HUES64 (cell line): Measurements from ENCODE around the gene NACAD.

Source experiments
- H3K27ac ChIP-seq: 2 replicates; pipeline ENCODE4 v1.7.0; 2013; ENCODE audit warnings: low read depth, low read length, inconsistent platforms
- H3K27me3 ChIP-seq: 2 replicates; pipeline ENCODE4 v1.6.1; 2013; ENCODE audit warnings: mild to moderate bottlenecking, low read length; ENCODE audit not compliant: insufficient read depth
- H3K36me3 ChIP-seq: 2 replicates; pipeline ENCODE4 v1.6.1; 2013; ENCODE audit warnings: mild to moderate bottlenecking, low read length; ENCODE audit not compliant: insufficient read depth
- H3K4me1 ChIP-seq: 2 replicates; pipeline ENCODE4 v1.6.1; 2013; ENCODE audit warnings: mild to moderate bottlenecking, low read length, moderate library complexity; ENCODE audit not compliant: insufficient read depth
- H3K4me3 ChIP-seq: 2 replicates; pipeline ENCODE4 v1.5.1; 2013; ENCODE audit warnings: mild to moderate bottlenecking, low read length, moderate library complexity
- H3K9ac ChIP-seq: 2 replicates; pipeline ENCODE4 v1.6.1; 2013; ENCODE audit warnings: mild to moderate bottlenecking, low read depth, low read length
- H3K9me3 ChIP-seq: 2 replicates; pipeline ENCODE4 v1.6.1; 2013; ENCODE audit warnings: low read depth, low read length; ENCODE audit not compliant: insufficient read depth
- WGBS: fragments of 150-250, 120-280 bp; methylation state at CpG from one replicate; pipeline ENCODE4 v1.1.7; 2013; ENCODE audit warnings: missing lambda C conversion rate; 5-methylcytosine and 5-hydroxymethylcytosine counted together

The NACAD gene

GRCh38 chr7:45057878-45058277 is 30.9 kb downstream of the NACAD start:
- Histone ChIP-seq H3K4me1 (no peaks in the 10 kb centered on the region), H3K4me3 (no peak overlapping the region), H3K9me3 (no peaks in the 10 kb centered on the region), H3K27me3 (no peaks in the 10 kb centered on the region), H3K36me3 (no peaks in the 10 kb centered on the region), H3K27ac (no peak overlapping the region), H3K9ac (no peak overlapping the region)
- WGBS, result 92% methylated on average over 5 of the region's 5 CpGs

DNA sequence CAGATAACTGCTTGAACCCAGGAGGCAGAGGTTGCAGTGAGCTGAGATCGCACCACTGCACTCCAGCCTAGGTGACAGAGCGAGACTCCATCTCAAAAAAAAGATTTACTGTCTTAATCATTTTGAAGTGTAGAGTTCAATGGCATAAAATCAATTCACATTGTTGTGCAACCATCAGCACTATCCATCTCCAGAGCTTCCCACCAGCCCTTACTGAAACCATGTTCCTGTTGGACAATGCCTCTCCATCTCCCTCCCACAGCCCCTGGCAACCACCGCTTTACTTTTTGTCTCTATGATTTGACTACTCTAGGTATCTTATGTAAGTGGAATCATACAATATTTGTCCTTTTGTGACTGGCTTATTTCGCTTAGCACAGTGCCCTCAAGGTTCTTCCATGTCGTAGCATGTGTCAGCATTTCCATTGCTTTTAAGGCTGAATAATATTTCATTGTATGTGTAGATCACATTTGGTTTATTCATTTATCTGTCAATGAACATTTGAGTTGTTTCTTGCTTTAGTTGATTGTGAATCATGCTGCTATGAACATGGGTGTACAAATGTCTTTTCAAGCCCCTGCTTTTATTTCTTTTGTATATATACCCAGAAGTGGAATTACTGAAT is 33.1 kb downstream of the NACAD start:
- Histone ChIP-seq H3K27me3 (no peaks in the 10 kb centered on the region), H3K27ac (no peak overlapping the region), H3K9me3 (no peaks in the 10 kb centered on the region), H3K4me1 (no peaks in the 10 kb centered on the region), H3K9ac (no peak overlapping the region), H3K4me3 (no peak overlapping the region), H3K36me3 (no peaks in the 10 kb centered on the region)
- 96% methylated on average over 5 of the region's 5 CpGs for WGBS

- no peak overlapping the region for H3K27ac ChIP-seq
- no peak overlapping the region for H3K9ac ChIP-seq
- no peaks in the 10 kb centered on the region for H3K9me3 ChIP-seq
- no peaks in the 10 kb centered on the region for H3K27me3 ChIP-seq
- no peak overlapping the region for H3K4me3 ChIP-seq
- no peaks in the 10 kb centered on the region for H3K4me1 ChIP-seq
- 97% methylated on average over 5 of the region's 5 CpGs for WGBS
- H3K36me3 ChIP-seq, result no peaks in the 10 kb centered on the region
Measured at GRCh38 chr7:45055016-45055415, 33.8 kb downstream of the NACAD start.

GRCh38 chr7:45054442-45054841 is 34.3 kb downstream of the NACAD start:
- no peak overlapping the region for H3K27ac ChIP-seq
- H3K4me3 ChIP-seq, result no peak overlapping the region
- WGBS, result 98% methylated on average over 3 of the region's 3 CpGs
- no peaks in the 10 kb centered on the region for H3K4me1 ChIP-seq
- H3K9me3 ChIP-seq, result no peaks in the 10 kb centered on the region
- no peak overlapping the region for H3K9ac ChIP-seq
- H3K36me3 ChIP-seq, result peaks cover under 1% of the 10 kb centered on the region
- H3K27me3 ChIP-seq, result no peaks in the 10 kb centered on the region

- H3K27ac ChIP-seq, result no peak overlapping the region
- WGBS, result 88% methylated on average over 5 of the region's 5 CpGs
- H3K4me3 ChIP-seq, result no peak overlapping the region
- no peaks in the 10 kb centered on the region for H3K27me3 ChIP-seq
- peaks cover 5% of the 10 kb centered on the region for H3K36me3 ChIP-seq
- no peak overlapping the region for H3K9ac ChIP-seq
- no peaks in the 10 kb centered on the region for H3K4me1 ChIP-seq
- no peaks in the 10 kb centered on the region for H3K9me3 ChIP-seq
Measured at GRCh38 chr7:45053941-45054340, 34.8 kb downstream of the NACAD start.

DNA sequence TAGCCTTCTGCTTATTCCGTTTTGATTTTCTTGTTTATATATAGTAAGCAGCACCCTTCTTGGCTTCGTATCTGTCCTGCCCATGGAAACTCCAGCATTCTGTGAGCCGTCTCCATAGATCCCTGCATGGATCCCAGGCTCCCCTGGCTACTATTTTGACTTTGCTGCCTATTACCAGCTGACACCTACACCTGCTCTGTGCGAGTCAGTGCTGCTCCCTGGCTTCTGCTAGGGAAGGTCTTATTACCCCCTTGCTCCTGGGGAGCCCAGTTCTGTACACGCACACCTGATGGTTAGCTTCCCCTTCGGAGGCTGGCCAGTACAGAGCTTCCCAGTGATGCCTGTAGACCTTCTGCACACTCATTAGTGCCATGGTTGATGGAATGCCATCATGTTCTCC is 35.4 kb downstream of the NACAD start:
- Histone ChIP-seq H3K4me1 (no peaks in the 10 kb centered on the region), H3K36me3 (peaks cover 5% of the 10 kb centered on the region), H3K27me3 (no peaks in the 10 kb centered on the region), H3K9ac (no peak overlapping the region), H3K9me3 (no peaks in the 10 kb centered on the region), H3K27ac (no peak overlapping the region), H3K4me3 (no peak overlapping the region)
- WGBS, result 94% methylated on average over 6 of the region's 6 CpGs

DNA sequence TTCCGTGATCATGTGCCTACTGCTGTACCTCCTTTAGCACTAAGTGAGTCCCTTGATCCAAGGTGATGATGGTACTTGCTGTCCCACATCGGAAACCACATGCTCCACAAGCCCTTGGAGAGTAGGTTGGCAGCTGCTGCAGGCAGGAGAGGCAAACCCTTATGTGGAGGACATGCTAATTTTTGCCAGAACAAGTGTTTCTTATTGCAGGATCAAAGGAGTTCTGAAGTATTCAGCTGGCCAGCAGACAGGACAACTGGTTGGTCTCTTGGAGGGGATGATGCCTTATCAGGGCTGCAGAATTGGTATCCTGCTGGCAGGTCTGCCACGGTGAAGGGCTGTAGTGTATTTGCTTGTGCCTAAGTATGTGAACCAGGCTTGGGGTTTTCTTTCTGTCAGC is 36.8 kb downstream of the NACAD start:
- 72% methylated on average over 3 of the region's 3 CpGs for WGBS
- no peaks in the 10 kb centered on the region for H3K9me3 ChIP-seq
- H3K36me3 ChIP-seq, result peaks cover 15% of the 10 kb centered on the region
- H3K9ac ChIP-seq, result no peak overlapping the region
- H3K27me3 ChIP-seq, result no peaks in the 10 kb centered on the region
- H3K4me3 ChIP-seq, result no peak overlapping the region
- H3K27ac ChIP-seq, result no peak overlapping the region
- no peaks in the 10 kb centered on the region for H3K4me1 ChIP-seq

- Histone ChIP-seq H3K9ac (no peak overlapping the region), H3K27ac (no peak overlapping the region), H3K36me3 (peaks cover 25% of the 10 kb centered on the region), H3K9me3 (no peaks in the 10 kb centered on the region), H3K27me3 (no peaks in the 10 kb centered on the region), H3K4me3 (no peak overlapping the region), H3K4me1 (no peaks in the 10 kb centered on the region)
- 61% methylated on average over 2 of the region's 2 CpGs for WGBS
Measured at GRCh38 chr7:45050198-45050597, 38.6 kb downstream of the NACAD start.

- H3K9ac ChIP-seq, result no peak overlapping the region
- no peaks in the 10 kb centered on the region for H3K4me1 ChIP-seq
- 100% methylated on average over 1 of the region's 1 CpG for WGBS
- no peaks in the 10 kb centered on the region for H3K9me3 ChIP-seq
- H3K4me3 ChIP-seq, result no peak overlapping the region
- H3K27ac ChIP-seq, result no peak overlapping the region
- no peaks in the 10 kb centered on the region for H3K27me3 ChIP-seq
- H3K36me3 ChIP-seq, result peaks cover 28% of the 10 kb centered on the region
Measured at GRCh38 chr7:45048748-45049147, 40.0 kb downstream of the NACAD start.

DNA sequence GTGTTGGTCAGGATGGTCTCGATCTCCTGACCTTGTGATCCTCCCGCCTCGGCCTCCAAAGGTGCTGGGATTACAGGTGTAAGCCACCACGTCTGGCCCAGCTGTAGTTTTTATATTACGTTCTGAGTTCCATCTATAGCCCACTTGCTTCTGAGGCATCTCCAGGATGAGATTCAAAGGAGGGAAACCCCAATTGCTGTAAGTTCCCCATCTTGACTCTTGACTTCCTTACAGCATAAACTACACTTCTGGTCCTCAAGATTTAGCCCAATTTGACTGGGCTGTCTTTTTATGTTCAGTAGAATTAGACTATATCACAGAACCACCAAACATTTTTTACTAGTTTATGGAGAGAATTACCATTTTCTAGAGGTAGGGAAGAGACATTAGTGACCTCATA is 44.4 kb downstream of the NACAD start:
- Histone ChIP-seq H3K9me3 (no peaks in the 10 kb centered on the region), H3K27ac (no peak overlapping the region), H3K9ac (no peak overlapping the region), H3K36me3 (peaks cover 52% of the 10 kb centered on the region), H3K27me3 (no peaks in the 10 kb centered on the region), H3K4me3 (no peak overlapping the region), H3K4me1 (no peaks in the 10 kb centered on the region)
- 88% methylated on average over 5 of the region's 5 CpGs for WGBS

GRCh38 chr7:45039106-45039505 is 49.7 kb downstream of the NACAD start:
- no peak overlapping the region for H3K27ac ChIP-seq
- H3K9ac ChIP-seq, result no peak overlapping the region
- no peaks in the 10 kb centered on the region for H3K9me3 ChIP-seq
- peaks cover 16% of the 10 kb centered on the region for H3K4me1 ChIP-seq
- H3K36me3 ChIP-seq, result peaks cover 39% of the 10 kb centered on the region
- H3K4me3 ChIP-seq, result no peak overlapping the region
- 97% methylated on average over 5 of the region's 5 CpGs for WGBS
- H3K27me3 ChIP-seq, result no peaks in the 10 kb centered on the region

GRCh38 chr7:45037876-45038275 is 50.9 kb downstream of the NACAD start:
- Histone ChIP-seq H3K36me3 (peaks cover 34% of the 10 kb centered on the region), H3K27ac (no peak overlapping the region), H3K9ac (no peak overlapping the region), H3K4me1 (peaks cover 16% of the 10 kb centered on the region), H3K9me3 (no peaks in the 10 kb centered on the region), H3K27me3 (no peaks in the 10 kb centered on the region), H3K4me3 (no peak overlapping the region)
- 93% methylated on average over 5 of the region's 5 CpGs for WGBS
